CD4-positive, alpha-beta T cell treated with Interleukin-15 for 4 hours (primary cell): Measurements from ENCODE around the gene LDLRAP1.
A peak's percentile ranks its signal among the peaks of the same experiment; 100 is the strongest.

Experiments used
- DNase-seq: peaks from one replicate; pipeline ENCODE4 v3.0.0-alpha.2; 2020; ENCODE audit warnings: low spot score

LDLRAP1 gene, protein sequence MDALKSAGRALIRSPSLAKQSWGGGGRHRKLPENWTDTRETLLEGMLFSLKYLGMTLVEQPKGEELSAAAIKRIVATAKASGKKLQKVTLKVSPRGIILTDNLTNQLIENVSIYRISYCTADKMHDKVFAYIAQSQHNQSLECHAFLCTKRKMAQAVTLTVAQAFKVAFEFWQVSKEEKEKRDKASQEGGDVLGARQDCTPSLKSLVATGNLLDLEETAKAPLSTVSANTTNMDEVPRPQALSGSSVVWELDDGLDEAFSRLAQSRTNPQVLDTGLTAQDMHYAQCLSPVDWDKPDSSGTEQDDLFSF

DNA sequence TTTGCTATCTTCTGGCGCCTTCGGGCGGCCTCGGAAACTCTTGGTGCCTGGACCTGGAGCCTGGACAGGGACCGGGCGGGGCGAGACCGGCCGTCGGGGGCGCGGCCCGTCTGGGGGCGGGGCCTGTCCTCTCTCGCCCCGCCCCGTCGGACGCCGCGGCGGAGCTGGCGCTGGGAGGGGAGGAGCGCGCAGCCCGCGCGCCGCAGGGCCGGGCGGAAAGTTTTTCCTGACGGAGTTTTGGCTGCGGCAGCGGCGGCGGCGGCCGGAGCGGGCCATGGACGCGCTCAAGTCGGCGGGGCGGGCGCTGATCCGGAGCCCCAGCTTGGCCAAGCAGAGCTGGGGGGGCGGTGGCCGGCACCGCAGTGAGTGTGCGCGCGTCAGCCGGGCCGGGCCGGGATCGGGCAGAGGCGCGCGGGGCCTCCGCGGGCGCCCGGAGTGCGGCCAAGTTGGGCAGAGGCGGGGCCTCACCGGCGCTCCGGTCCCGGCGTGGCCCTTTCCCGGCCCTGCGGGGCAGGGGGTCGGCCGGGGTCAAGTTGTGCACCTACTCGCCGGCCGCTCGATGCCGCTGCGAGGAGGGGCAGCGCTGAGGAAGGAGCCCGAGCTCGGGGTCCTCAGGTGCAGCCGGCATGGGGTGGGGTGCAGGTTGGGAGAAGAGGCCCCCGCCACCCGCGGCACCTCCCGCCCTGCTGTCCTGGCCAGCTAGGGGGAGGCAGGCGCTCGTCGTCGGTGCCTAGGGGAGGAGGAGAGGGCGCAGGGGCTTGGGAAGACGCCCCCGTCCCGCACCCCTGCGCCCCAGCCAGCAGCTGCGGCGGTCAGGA lies at the start of gene LDLRAP1:
Gene LDLRAP1 (plus strand): TSS at position 182 of the 818 bp plus-strand sequence. CDS start 93 bp downstream, at position 275.
- peak; percentile 51 for DNase-seq

- DNase-seq, result no peak
Measured at GRCh38 chr1:25494952-25495351, 48.5 kb upstream of the LDLRAP1 start.

DNA sequence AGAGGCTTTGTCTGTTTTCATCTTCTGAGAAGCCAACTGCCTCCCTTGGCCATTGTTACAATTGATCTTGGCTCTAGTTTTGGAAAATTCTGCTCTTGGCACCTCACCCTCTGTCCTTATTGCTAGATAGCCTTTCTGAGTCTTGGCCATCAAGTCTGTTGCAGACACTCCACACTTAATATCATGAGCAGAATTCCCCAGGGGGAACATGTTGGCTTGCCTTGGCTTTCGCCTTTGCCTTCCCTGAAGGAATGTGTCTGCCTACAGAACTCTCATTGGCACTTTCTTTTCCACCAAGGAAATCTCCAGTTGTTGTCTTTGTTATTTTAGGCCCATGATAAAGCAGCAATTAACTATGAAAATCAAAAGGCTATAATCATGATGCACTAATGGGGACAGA lies 42.7 kb upstream of the LDLRAP1 start:
- DNase-seq, result no peak

DNA sequence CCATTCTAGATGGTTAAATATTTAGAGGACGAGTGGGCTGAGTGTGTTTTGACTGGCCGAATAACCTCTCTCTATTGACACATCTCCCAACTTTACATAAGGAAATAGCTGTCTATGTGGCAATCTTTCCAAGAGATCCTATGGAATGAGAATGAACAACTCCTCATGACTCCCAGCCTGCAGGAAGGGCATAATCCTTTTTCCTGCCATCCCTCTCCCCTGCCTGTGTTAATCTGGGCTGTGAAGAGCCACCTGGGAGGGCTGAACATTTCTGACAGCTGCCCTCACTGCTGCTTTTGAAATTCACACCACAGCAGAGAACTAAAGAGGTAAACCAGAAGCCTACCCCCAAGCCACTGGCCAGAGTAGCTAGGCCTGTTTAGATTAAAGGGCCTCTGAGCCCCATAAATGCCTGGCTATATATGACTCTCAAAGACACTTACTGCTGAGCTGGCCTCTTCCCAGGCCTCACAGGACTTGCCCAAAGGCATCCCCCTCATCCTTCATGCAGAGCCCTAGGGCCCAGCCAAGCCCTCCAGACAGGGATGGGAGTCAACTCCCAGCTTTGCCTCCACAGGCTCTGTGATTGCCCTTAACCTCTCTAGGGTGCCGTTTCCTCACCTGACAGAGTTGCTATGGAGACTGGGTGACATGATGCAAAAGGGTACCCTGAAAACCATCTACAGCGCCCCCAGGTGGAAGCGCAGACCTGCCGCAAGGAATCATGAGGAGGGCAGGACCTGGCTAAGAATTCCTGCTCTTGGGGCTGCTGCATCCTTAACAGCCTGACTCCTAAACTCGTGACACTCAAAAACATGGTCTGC lies 42.0 kb upstream of the LDLRAP1 start:
- no peak for DNase-seq

DNA sequence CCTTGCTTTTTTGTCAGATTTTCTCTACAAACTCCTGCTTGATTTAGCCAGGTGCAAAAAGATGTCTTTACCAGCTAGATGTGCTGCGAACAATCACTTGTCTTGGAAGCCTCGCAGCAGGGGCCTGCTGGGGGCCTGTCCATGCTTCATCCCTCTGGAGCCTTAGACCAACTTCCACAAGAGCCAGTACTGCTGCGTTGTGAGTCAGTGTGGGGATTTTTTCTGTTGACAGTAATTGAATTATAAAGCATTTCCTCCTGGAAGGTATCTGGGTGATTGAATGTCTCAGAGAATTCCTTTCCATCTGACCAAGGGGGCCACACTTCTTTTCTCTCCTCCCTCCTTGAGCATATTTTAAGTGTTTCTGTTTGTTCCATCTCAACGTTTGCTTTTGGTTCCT lies 40.4 kb upstream of the LDLRAP1 start:
- no peak for DNase-seq

DNA sequence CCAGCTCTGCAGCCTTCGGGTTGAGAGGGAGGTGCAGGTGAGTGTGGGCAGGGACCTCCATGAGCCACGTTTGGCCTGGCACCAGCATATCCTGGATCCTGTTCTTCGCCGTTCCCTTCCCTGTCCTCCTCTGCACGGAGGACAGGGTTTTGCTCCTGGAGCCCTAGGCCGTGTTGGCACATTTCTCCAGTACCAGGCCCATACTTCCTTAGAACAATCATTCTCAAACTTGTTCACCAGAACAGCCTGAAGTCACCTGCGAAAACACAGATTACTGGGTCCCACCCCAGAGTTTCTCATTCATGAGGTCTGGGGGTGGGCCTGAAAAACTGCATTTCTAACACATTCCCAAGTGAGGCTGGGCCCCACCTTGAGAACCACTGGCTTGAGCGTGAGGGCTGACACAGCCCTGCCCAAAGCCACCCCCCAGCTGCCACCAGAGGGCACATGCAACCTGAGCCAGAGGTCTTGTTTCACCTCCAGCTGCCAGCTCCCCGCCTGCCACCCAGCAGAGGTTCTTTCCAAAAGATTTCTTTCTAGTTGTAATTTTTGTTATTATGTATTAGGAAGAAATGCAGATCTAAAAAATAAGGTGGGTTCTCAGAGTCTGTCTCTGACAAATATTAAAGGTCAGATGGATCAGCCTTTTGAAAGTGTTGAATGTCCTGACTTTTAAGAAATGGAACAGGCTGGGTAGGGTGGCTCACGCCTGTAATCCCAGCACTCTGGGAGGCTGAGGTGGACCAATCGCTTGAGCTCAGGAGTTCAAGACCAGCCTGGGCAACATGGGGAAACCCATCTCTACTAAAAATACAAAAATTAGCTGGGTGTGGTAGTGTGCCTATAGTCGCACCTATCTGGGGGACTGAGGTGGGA lies 39.6 kb upstream of the LDLRAP1 start:
- DNase-seq, result peak; percentile 59

DNA sequence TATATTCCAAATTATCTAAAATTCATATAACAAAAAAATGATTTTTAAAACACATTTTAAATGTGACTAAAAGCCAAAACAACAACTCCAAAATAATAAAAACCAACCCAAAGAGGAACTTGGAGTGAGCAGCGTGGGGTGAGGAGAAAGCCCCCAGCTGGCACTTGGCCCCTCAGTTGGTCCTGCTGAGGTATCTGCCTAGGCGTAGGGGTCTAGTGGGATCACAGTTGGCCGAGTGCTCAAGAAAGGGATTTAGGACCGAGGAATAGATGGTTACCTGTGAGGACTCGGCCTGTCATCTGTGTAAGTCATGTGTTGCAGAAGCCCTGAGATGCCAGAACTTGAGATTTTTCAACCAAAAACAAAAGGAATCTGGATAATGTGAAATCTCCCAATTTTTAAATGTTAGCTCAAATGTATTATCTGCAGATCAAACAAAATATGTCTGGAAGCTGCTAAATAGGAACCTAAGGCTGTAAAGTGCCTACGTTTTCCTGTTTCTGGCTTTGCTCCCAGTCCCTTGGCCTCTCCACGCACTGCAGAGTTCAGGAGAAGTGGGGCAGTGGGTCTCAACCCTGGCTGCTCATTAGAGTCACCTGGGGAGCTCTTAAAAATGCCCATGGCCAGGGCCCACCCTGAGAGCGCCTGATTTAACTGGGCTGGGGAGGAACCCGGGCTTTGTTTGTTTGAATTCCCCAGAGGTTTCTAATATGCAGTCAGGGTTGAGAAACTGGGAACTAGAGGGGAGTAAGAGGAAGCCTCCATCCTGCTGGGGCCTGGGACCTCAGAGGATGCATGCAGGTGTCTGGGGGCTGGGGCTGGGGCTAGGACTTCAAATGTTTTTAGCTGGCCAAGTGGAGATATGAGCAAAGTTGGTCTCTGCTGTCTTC lies 38.5 kb upstream of the LDLRAP1 start:
- no peak for DNase-seq

DNA sequence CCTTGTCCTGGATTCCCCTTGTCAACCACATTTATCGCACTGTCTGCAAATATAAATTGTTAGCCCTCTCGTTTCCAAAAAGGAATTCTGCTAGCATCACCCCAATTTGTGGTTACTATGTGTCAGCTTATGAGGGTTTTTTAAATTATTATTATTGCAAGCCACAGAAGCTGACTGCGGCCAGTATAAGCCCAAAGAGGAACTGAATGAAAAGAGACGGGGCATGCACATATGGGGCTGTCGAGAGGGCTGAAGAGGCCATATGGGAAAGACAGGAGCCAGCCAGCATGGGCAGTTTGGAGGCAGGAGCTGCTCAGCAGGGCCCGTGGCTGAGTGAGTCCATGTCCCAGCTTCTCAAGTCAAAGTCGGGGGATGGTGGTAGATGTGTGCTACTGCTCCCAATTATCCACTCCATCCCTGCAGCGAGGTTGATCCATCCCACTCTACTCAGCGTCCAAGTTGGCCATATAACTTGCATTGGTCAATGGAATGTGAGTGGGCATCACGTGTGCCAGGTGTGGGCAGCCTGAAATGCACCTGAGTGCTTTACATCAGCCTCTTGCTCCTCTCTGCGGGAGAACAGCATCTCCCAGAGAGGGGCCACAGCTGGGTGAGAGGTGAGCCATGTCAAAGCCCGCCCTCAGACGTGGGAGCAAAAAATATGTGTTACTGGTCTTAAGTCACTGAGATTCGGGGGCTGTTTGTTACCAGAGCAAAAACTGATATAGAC lies 37.6 kb upstream of the LDLRAP1 start:
- no peak for DNase-seq

GRCh38 chr1:25506566-25507463 lies 36.6 kb upstream of the LDLRAP1 start:
- DNase-seq, result peak; percentile 25

- DNase-seq, result no peak
Measured at GRCh38 chr1:25513666-25514065, 29.7 kb upstream of the LDLRAP1 start.

DNA sequence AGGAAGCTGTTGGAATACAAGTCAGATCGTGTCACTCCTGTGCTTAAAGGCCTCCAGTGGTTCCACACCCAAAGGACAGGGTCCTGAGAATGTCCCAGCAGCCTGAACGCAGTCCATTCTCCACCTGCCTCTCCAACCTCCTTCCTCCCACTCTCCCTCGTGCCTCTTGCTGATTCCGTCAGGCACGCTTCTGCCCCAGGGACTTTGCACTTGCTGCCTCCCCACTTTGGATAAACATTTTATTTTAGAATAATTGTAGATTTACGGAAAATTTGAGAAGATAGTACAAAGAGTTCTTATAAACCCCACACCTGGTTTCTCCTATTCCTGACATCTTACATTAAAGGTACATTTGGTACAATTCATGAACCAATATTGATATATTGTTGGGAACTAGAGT lies 28.4 kb upstream of the LDLRAP1 start:
- no peak for DNase-seq

DNA sequence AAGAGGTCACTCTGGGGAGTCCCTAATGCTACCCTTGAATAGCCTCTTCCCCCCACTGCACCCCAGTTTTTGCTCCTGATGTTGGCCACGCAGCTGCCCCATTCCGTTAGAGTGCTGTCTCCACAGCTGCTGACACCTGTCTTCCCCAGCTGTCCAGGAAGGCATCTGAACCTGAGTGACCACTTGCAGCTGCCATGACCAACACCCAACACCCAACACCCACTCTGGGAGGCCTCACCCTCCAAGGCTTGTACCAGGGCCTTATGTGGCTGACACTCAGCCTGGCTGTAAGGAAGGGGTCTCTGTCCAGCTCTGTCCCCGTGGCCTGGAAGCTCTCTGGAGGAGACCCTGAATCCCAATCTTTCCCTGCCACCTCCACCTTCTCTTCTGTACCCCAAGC lies 26.7 kb upstream of the LDLRAP1 start:
- DNase-seq, result no peak

GRCh38 chr1:25517476-25518394 lies 25.7 kb upstream of the LDLRAP1 start:
- no peak for DNase-seq

DNA sequence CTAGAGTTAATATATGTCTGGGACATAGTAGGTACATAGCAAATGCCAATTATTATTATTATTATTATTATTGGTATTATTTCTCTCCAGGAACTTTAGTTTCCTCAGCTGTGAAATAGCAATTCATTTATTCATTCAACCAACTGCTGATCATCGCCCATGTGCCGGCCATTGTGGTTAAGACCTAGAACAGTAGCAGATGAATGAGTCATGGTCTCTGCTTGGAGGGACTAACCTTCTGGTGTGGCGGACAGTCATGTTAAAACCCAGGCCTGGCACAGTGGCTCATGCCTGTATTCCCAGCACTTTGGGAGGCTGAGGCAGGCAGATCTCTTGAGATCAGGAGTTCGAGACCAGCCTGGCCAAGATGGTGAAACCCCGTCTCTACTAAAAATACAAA lies 23.8 kb upstream of the LDLRAP1 start:
- no peak for DNase-seq

- DNase-seq, result peak; percentile 72
Measured at GRCh38 chr1:25520446-25521061, 22.9 kb upstream of the LDLRAP1 start.

DNA sequence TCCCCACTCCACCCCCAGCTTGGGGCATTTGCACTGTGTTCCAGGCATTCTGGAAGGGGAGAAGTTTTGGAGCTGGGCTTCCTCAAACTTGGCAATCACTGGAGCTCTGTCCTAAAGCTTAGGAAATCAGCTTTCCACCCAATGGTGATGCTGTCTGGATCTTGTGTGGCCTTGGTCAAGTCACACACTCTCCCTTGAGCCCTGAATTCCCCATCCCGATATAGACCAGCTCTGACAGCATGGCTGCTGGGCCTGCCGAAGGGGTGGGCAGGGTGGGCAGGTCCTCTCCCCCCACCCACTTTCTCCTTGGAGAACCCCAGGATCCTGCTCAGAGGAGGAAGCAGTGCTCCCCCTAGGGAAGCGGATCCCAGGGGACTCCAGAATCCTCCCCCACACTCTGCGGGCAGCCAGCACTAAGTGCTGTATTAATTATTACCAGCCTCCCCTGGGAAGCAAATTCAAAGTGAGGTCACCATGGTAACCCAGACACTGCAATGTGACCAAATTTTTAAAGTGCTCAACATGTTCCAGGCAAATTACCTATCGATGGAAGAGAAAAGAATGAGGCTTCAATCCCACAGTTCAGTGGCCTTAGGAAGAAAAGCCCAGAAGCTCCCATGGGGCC lies 21.3 kb upstream of the LDLRAP1 start:
- DNase-seq, result no peak

DNA sequence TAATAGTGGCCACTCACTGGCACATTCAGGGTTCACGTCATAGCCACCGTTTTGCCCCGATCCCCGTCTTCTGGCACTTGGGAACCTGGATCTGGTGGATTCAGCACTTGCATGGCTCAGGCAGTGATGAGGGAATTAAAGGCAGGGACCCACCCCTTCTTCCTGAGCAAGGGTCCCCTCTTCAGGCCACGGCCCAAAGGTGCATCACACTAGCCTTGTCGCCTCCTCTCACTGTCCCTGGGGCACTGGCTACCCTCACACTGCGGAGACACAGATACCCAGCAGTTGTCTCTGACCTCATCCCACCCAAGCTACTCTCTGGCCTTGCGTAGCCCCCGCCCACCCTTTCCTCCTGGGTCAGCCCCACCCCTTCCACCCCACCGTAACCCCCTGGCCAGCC lies 19.9 kb upstream of the LDLRAP1 start:
- DNase-seq, result no peak
